HepG2 (cell line): ENCODE results near the gene SLC17A8. TPM values are rescaled to one million over a fixed set of nuclear protein-coding genes. Genes with fewer than 3 reads are reported as not detected.

Experiments used
- ATAC-seq: fragments of 200-7000 bp; cut with Tn5 transposase; 3 replicates; pipeline ENCODE4 v1.9.1; 2020; ENCODE audit warnings: mild to moderate bottlenecking, moderate library complexity
- BruUV-seq: library from RNA; stranded (reverse); fragments of 400-500 nt; replicated peaks from 2 replicates; lab custom pipeline; 2021; lab: Mats Ljungman, UMichigan
- CTCF ChIA-PET: fragments of 300-600 bp; formaldehyde crosslinking; extraction: SDS; loops from one replicate; lab custom pipeline; 2021; ENCODE audit warnings: low total read pairs, inconsistent platforms, low intra/inter-chr PET ratio; lab: Yijun Ruan, JAX
- POLR2A ChIA-PET: fragments of 350-600 bp; sonication (Branson Sonifier 250); formaldehyde crosslinking; loops from one replicate; lab custom pipeline; 2020; ENCODE audit warnings: antibody characterized with exemption, inconsistent platforms; lab: Yijun Ruan, JAX
- DNase-seq: peaks from one replicate; pipeline ENCODE4 v3.0.0-alpha.2; 2015; ENCODE audit warnings: low spot score
- FAIRE-seq: peaks from 3 replicates; lab custom pipeline; 2011; peaks lifted over from hg19 to GRCh38; lab: Jason Lieb, UNC
- H2AFZ ChIP-seq: one replicate; pipeline ENCODE4 v1.6.1; 2011; ENCODE audit warnings: low read length, inconsistent platforms
- H3K27ac ChIP-seq: fragments of 300-600 bp; 3 replicates; pipeline ENCODE4 v1.8.0; 2011; ENCODE audit warnings: mixed run types, mild to moderate bottlenecking, mixed read lengths, low read length, inconsistent platforms; ENCODE audit not compliant: insufficient read depth; ENCODE audit errors: extremely low read length
- H3K27me3 ChIP-seq, 2 experiments: fragments of 200-600 bp in 1 of 2; 2 replicates in 1 of 2; 3 replicates in 1 of 2; pipeline versions ENCODE4 v1.6.0 to v1.8.0; 2011; ENCODE audit warnings: low read length in 2 of 2, mild to moderate bottlenecking in 2 of 2, moderate library complexity in 2 of 2, inconsistent platforms in 1 of 2; ENCODE audit not compliant: insufficient read depth in 2 of 2, control insufficient read depth in 1 of 2
- H3K36me3 ChIP-seq, 2 experiments: fragments of 200-600 bp in 1 of 2; replicated peaks in 1 of 2; 2 replicates in 1 of 2; 3 replicates in 1 of 2; pipeline versions ENCODE4 v1.5.1 to v1.8.0; 2011; ENCODE audit warnings: low read length in 2 of 2, inconsistent platforms in 1 of 2; ENCODE audit not compliant: insufficient read depth in 2 of 2, control insufficient read depth in 1 of 2
- H3K4me1 ChIP-seq: 2 replicates; pipeline ENCODE4 v1.5.1; 2012; ENCODE audit warnings: low read length, inconsistent platforms; ENCODE audit not compliant: insufficient read depth
- H3K4me2 ChIP-seq: 2 replicates; pipeline ENCODE4 v1.6.0; 2011; ENCODE audit warnings: low read depth, low read length, inconsistent platforms
- H3K4me3 ChIP-seq, 3 experiments: fragments of 200-600 bp in 1 of 3; sonication (generic), shearing (Covaris generic) in 1 of 3; replicated peaks in 1 of 3; 2 replicates each; pipeline ENCODE4 v1.5.1; 2011 to 2016; ENCODE audit warnings: low read length in 3 of 3, inconsistent platforms in 2 of 3, low read depth in 2 of 3, mild to moderate bottlenecking in 2 of 3, control low read depth in 1 of 3, mixed read lengths in 1 of 3; ENCODE audit not compliant: insufficient read depth in 1 of 3
- H3K79me2 ChIP-seq: one replicate; pipeline ENCODE4 v1.6.1; 2011; ENCODE audit warnings: low read length, inconsistent platforms; ENCODE audit not compliant: insufficient read depth
- H3K9ac ChIP-seq: 2 replicates; pipeline ENCODE4 v1.6.0; 2011; ENCODE audit warnings: mild to moderate bottlenecking, low read depth, low read length, inconsistent platforms; ENCODE audit not compliant: insufficient read depth
- H3K9me3 ChIP-seq: 2 replicates; pipeline ENCODE4 v1.5.1; 2012; ENCODE audit warnings: mild to moderate bottlenecking, low read length
- H4K20me1 ChIP-seq: 2 replicates; pipeline ENCODE4 v1.6.0; 2011; ENCODE audit warnings: inconsistent platforms, mild to moderate bottlenecking, low read length, moderate library complexity; ENCODE audit not compliant: insufficient read depth
- ARNT ChIP-seq: fragments of 450-650 bp; IDR thresholded peaks from 2 replicates; pipeline ENCODE4 v1.6.1; 2017
- ERF ChIP-seq: IDR thresholded peaks from 2 replicates; pipeline ENCODE4 v1.6.1; 2018; ENCODE audit warnings: missing biosample characterization, missing genetic modification reagents
- FOXP1 ChIP-seq, 2 experiments: fragments of 450-650 bp in 1 of 2; IDR thresholded peaks; 2 replicates each; pipeline ENCODE4 v1.6.1; 2017 to 2018; ENCODE audit warnings: antibody characterized with exemption in 1 of 2
- LCORL ChIP-seq, 2 experiments: fragments of 450-650 bp in 1 of 2; sonication (generic) in 1 of 2; formaldehyde crosslinking in 1 of 2; IDR thresholded peaks; 2 replicates each; pipeline versions ENCODE4 v1.5.0 to v1.6.1; 2017 to 2020; ENCODE audit warnings: antibody characterized with exemption in 1 of 2, missing genetic modification reagents in 1 of 2
- MYC ChIP-seq: sonication (generic); formaldehyde crosslinking; IDR thresholded peaks from 2 replicates; pipeline ENCODE4 v1.9.0; 2021; ENCODE audit warnings: missing genetic modification reagents, borderline replicate concordance
- NFIC ChIP-seq: IDR thresholded peaks from 2 replicates; pipeline ENCODE4 v1.6.1; 2012; ENCODE audit warnings: mild to moderate bottlenecking, low read length, inconsistent platforms
- PRMT3 ChIP-seq: sonication (generic); formaldehyde crosslinking; IDR thresholded peaks from 2 replicates; pipeline ENCODE4 v1.8.1; 2022; ENCODE audit warnings: low read depth, mild to moderate bottlenecking, moderate library complexity, missing genetic modification reagents, borderline replicate concordance
- TBL1XR1 ChIP-seq: fragments of 150-350 bp; IDR thresholded peaks from 2 replicates; pipeline ENCODE4 v1.6.1; 2014; ENCODE audit warnings: borderline replicate concordance, low read length; ENCODE audit not compliant: partially characterized antibody
- TOPORS ChIP-seq: sonication (generic); formaldehyde crosslinking; IDR thresholded peaks from 2 replicates; pipeline ENCODE4 v1.8.0; 2023; ENCODE audit warnings: mild to moderate bottlenecking, missing genetic modification reagents
- TSC22D2 ChIP-seq: sonication (generic); formaldehyde crosslinking; IDR thresholded peaks from 2 replicates; pipeline ENCODE4 v1.5.1; 2020; ENCODE audit warnings: missing genetic modification reagents, mild to moderate bottlenecking, borderline replicate concordance
- ZNF24 ChIP-seq: fragments of 450-650 bp; IDR thresholded peaks from 2 replicates; pipeline ENCODE4 v1.6.1; 2017; ENCODE audit warnings: antibody characterized with exemption, mild to moderate bottlenecking
- ZNF652 ChIP-seq: IDR thresholded peaks from 2 replicates; pipeline ENCODE4 v1.6.1; 2016; ENCODE audit warnings: low read depth, borderline replicate concordance
- WGBS: methylation state at CpG from one replicate; pipeline ENCODE4 v1.1.6; 2017; ENCODE audit warnings: low lambda C conversion rate; 5-methylcytosine and 5-hydroxymethylcytosine counted together
- in situ Hi-C: cut with HindIII; loops from 2 replicates; pipeline ENCODE4 v1.10.0; 2017; ENCODE audit warnings: low pct_unique_long_range_greater_than_20kb; ENCODE audit not compliant: extremely low pct_ligation_motif_present
- intact Hi-C: fragments of 100-400 bp; cut with micrococcal nuclease; formaldehyde crosslinking; loops from one replicate; pipeline ENCODE4 v1.10.0; 2022; ENCODE audit not compliant: unreplicated experiment
- polyA plus RNA-seq, 8 experiments: library from polyadenylated mRNA; depleted of rRNA in 3 of 8; stranded (reverse) in 7 of 8; unstranded in 1 of 8; fragments of >200 nt; fragmentation: Illumina TruSeq in 4 of 8; extraction: Trizol in 4 of 8; gene quantifications; 2 replicates each; pipeline versions ENCODE4 v1.2.1 to v1.2.3, GENCODE V29; 2011 to 2016; ENCODE audit warnings: low read depth in 4 of 8, missing spikeins in 1 of 8, mixed read lengths in 1 of 8; ENCODE audit not compliant: insufficient read depth in 1 of 8
- total RNA-seq, 5 experiments: library from RNA; depleted of rRNA; stranded (reverse); fragments of >200 nt; fragmentation: Illumina TruSeq; extraction: Trizol; gene quantifications; 2 replicates each; pipeline ENCODE4 v1.2.3, GENCODE V29; 2016; ENCODE audit warnings: low read depth in 1 of 5
- TF ChIP-seq, protein P1 (sequence below): IDR thresholded peaks from 2 replicates; pipeline ENCODE4 v1.6.1; 2016; ENCODE audit warnings: mild to moderate bottlenecking
- TF ChIP-seq, protein P2 (sequence below): sonication (generic); formaldehyde crosslinking; IDR thresholded peaks from 2 replicates; pipeline ENCODE4 v1.5.0; 2020; ENCODE audit warnings: mild to moderate bottlenecking, missing genetic modification reagents
- TF ChIP-seq, protein P3 (sequence below): sonication (generic); formaldehyde crosslinking; IDR thresholded peaks from 2 replicates; pipeline ENCODE4 v1.9.0; 2021; ENCODE audit warnings: missing genetic modification reagents, borderline replicate concordance
- TF ChIP-seq, protein P4 (sequence below): sonication (generic); formaldehyde crosslinking; IDR thresholded peaks from 2 replicates; pipeline ENCODE4 v1.4.0; 2020; ENCODE audit warnings: missing genetic modification reagents, mild to moderate bottlenecking, borderline replicate concordance

Gene SLC17A8
- total and polyA plus RNA-seq, 2 of the 13 experiments (the other 11 are each of a cell fraction or from before 2014, with no cell fraction given), result 0.07 to 0.15 TPM

DNA sequence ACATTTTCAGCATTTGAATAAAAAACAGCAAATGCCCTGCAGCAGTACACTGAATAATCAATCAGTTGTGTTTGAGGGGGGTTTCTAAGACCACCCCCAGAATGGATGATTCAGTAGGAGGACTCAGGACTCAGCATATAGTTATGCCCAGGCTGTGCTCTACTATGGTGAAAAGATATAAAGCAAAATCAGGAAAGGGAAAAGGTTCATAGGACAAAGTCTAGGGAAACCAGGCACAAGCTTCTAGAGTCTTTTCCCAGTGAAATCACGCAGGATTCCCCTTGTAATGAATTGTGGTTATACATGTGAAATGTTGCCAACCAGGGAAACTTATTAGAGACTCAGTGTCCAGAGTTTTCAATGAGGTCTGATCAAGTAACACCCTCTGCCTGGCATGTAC, 25.0 kb upstream of the SLC17A8 start:
- H4K20me1 ChIP-seq, result no peaks in the 10 kb centered on the region
- in situ Hi-C loops, result no loop called here
- BruUV-seq, result no TSS peak
- no peaks in the 10 kb centered on the region for H3K9me3 ChIP-seq
- H3K36me3 ChIP-seq, result peaks cover 8 to 54% of the 10 kb centered on the region in 2 experiments
- POLR2A ChIA-PET, result no interaction called here
- H3K27ac ChIP-seq, result no peak overlapping the region
- ATAC-seq, result no peak
- H3K27me3 ChIP-seq, result no peaks in the 10 kb centered on the region
- no peak overlapping the region for H2AFZ ChIP-seq
- DNase-seq, result no peak
- intact Hi-C loops, result no loop called here
- CTCF ChIA-PET, result no interaction called here
- no peak overlapping the region for H3K9ac ChIP-seq
- no peak overlapping the region for H3K4me2 ChIP-seq
- H3K4me1 ChIP-seq, result no peaks in the 10 kb centered on the region
- 92% methylated on average over 1 of the region's 1 CpG for WGBS
- no peak for FAIRE-seq
- H3K4me3 ChIP-seq, result no peak overlapping the region
- no peaks in the 10 kb centered on the region for H3K79me2 ChIP-seq
- no peak for TF ChIP-seq FOXP1 (IDR thresholded peaks at IDR 0.05)
- no peak for TF ChIP-seq FOXP1 (CRISPR knock-in tag; IDR thresholded peaks at IDR 0.05)
- TF ChIP-seq MYC, result no peak
- TF ChIP-seq, protein P1, sequence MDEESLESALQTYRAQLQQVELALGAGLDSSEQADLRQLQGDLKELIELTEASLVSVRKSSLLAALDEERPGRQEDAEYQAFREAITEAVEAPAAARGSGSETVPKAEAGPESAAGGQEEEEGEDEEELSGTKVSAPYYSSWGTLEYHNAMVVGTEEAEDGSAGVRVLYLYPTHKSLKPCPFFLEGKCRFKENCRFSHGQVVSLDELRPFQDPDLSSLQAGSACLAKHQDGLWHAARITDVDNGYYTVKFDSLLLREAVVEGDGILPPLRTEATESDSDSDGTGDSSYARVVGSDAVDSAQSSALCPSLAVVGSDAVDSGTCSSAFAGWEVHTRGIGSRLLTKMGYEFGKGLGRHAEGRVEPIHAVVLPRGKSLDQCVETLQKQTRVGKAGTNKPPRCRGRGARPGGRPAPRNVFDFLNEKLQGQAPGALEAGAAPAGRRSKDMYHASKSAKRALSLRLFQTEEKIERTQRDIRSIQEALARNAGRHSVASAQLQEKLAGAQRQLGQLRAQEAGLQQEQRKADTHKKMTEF (CRISPR knock-in tag), result no peak
- no peak for TF ChIP-seq ZNF652 (CRISPR knock-in tag)
- no peak for TF ChIP-seq ERF
- no peak for TF ChIP-seq ARNT
- no peak for TF ChIP-seq NFIC
- no peak for TF ChIP-seq TOPORS (CRISPR knock-in tag)
- TF ChIP-seq TBL1XR1, result no peak
- TF ChIP-seq, protein P2, sequence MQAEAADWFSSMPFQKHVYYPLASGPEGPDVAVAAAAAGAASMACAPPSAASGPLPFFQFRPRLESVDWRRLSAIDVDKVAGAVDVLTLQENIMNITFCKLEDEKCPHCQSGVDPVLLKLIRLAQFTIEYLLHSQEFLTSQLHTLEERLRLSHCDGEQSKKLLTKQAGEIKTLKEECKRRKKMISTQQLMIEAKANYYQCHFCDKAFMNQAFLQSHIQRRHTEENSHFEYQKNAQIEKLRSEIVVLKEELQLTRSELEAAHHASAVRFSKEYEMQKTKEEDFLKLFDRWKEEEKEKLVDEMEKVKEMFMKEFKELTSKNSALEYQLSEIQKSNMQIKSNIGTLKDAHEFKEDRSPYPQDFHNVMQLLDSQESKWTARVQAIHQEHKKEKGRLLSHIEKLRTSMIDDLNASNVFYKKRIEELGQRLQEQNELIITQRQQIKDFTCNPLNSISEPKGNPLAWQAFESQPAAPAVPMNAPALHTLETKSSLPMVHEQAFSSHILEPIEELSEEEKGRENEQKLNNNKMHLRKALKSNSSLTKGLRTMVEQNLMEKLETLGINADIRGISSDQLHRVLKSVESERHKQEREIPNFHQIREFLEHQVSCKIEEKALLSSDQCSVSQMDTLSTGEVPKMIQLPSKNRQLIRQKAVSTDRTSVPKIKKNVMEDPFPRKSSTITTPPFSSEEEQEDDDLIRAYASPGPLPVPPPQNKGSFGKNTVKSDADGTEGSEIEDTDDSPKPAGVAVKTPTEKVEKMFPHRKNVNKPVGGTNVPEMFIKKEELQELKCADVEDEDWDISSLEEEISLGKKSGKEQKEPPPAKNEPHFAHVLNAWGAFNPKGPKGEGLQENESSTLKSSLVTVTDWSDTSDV, result no peak
- TF ChIP-seq, protein P3, sequence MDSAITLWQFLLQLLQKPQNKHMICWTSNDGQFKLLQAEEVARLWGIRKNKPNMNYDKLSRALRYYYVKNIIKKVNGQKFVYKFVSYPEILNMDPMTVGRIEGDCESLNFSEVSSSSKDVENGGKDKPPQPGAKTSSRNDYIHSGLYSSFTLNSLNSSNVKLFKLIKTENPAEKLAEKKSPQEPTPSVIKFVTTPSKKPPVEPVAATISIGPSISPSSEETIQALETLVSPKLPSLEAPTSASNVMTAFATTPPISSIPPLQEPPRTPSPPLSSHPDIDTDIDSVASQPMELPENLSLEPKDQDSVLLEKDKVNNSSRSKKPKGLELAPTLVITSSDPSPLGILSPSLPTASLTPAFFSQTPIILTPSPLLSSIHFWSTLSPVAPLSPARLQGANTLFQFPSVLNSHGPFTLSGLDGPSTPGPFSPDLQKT (CRISPR knock-in tag), result no peak
- no peak for TF ChIP-seq LCORL (IDR thresholded peaks at IDR 0.05)
- no peak for TF ChIP-seq LCORL (CRISPR knock-in tag; IDR thresholded peaks at IDR 0.05)
- TF ChIP-seq ZNF24, result no peak
- TF ChIP-seq, protein P4, sequence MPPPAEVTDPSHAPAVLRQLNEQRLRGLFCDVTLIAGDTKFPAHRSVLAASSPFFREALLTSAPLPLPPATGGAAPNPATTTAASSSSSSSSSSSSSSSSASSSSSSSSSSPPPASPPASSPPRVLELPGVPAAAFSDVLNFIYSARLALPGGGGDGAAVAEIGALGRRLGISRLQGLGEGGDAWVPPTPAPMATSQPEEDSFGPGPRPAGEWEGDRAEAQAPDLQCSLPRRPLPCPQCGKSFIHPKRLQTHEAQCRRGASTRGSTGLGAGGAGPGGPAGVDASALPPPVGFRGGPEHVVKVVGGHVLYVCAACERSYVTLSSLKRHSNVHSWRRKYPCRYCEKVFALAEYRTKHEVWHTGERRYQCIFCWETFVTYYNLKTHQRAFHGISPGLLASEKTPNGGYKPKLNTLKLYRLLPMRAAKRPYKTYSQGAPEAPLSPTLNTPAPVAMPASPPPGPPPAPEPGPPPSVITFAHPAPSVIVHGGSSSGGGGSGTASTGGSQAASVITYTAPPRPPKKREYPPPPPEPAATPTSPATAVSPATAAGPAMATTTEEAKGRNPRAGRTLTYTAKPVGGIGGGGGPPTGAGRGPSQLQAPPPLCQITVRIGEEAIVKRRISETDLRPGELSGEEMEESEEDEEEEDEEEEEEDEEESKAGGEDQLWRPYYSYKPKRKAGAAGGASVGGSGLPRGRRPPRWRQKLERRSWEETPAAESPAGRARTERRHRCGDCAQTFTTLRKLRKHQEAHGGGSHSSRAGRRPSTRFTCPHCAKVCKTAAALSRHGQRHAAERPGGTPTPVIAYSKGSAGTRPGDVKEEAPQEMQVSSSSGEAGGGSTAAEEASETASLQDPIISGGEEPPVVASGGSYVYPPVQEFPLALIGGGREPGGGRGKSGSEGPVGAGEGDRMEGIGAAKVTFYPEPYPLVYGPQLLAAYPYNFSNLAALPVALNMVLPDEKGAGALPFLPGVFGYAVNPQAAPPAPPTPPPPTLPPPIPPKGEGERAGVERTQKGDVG (CRISPR knock-in tag), result no peak
- TF ChIP-seq PRMT3 (CRISPR knock-in tag), result no peak
- no peak for TF ChIP-seq TSC22D2 (CRISPR knock-in tag)
